Stimulated activated naive CD8-positive, alpha-beta T cell treated with anti-CD3 and anti-CD28 coated beads, Interleukin-15, Interleukin-2, amounts not matched to agents 100 U/mL and 50 U/mL, for 24 hours (primary cell): Measurements from ENCODE around the gene MICAL2.

Source experiments
- ATAC-seq: fragments of 150-1000 bp; cut with Tn5 transposase; one replicate; pipeline ENCODE4 v1.10.0; 2021
- DNase-seq: peaks from one replicate; pipeline ENCODE4 v3.0.0; 2021

Gene MICAL2

DNA sequence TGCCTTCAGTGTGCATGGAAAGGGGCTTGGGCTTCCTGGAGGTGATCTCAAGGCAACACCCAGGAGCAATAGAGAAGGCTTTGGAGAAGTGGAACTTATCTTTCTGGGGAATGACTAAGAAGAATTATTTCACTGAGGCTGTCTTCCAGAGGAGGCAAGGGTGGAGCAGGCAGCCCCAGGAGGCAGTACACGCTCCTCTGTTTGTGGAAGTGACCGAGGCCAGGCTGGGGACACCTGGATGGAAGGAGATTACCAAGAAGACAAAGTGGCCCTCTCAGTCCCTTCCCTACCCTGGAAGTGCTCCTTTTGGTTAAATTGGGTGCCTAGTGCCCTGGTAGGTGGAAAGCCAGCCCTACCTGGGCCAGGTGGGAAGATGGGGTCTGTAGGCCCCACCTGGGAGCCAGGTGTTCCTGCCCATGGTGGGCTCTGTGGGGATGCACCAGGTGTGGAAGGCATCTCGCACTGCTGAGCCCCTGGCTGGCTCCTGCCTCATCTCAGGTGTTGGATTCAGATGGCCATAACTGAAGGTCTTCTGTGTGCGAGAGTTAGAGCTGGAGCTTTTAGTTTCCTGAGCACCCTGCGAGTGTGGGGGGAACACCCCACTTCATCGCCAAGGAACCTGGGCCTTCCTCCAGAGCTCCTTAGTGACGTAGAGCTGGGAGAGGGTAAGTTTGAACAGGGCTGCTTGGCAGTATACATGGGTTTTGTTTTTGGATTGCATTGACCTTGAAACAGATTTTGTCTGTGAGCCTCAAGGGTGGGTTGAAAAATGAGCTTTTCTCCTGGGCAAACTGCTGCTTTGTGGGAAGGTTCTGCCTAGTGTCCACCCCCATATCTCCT lies 46.1 kb downstream of the MICAL2 start:
- DNase-seq (no peak), ATAC-seq (no peak)

DNA sequence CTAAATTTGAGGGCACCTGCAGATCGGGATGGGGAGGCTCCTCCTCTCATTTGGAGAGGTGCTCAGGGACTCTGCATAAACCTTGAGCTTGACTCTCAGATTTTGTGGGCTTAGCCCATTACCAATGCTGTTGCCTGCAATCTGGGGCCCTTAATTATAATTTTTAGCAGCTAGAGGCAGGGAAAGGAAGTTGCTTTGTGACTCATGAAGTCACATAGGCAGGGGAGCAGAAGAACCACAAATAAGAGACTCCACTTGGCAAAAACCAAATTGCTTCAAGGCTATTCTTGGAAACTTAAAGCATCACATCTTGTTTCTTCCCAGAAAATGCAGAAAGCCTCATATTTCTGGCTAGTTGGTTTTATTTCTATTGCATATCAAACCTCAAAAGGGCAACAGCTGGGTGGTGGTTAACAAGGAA lies 46.9 kb downstream of the MICAL2 start:
- no peak for DNase-seq
- ATAC-seq, result peak; percentile 78

DNA sequence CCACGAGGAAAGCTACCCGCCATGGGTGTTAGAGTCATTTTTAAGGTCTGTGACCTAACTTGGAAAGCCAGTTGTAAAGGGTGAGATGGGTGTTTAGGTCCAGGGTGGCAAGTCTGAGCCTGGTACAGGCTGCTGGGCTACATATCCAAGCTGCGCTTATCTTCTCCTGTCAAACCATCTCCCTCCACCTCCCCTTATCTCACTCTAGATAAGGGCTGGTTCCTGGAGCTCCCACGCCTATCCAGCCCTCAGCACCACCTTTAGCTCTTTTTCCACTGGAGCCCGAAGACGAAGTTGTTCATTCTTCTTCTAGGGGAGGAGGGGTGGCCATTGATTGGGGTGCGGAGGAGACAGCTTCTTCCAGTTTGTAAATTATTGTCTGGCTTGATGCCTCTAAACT lies 48.5 kb downstream of the MICAL2 start:
- DNase-seq, result no peak
- no peak for ATAC-seq

DNA sequence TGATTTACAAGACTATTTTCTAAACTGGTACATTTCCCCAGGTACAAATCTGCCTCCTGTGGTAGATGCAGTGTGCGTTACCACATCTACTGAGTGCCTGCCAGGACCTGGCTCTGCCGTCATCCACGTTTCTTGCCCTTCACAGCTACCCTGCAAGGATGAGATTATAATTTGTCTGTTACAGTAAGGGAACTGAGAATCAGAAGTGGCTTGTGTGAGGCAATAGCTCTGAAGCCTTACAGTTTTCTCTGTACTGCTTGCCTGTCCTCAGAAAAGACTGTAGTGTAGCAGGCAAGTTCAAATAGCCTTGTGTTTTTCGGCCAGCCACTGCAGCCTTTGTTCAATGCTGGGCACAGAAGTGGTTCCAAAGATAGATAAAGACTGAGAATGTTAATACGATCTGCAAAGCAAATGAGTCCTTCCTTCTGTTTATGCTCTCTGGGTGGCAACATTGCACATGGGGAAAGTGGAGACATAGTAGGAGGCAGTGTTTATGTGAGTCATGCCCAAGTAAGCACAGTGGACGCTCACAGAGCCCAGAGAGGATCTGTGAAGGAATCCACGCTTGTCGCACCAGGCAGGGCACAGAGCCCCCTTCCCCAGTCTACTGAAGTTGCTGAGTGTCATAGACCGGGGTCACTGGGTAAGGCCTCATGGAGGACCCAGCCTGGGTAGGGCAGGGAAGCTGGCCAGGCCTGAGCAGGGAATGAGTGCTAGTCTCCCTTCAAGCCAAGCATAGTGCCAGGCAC lies 49.1 kb downstream of the MICAL2 start:
- ATAC-seq, result no peak

DNA sequence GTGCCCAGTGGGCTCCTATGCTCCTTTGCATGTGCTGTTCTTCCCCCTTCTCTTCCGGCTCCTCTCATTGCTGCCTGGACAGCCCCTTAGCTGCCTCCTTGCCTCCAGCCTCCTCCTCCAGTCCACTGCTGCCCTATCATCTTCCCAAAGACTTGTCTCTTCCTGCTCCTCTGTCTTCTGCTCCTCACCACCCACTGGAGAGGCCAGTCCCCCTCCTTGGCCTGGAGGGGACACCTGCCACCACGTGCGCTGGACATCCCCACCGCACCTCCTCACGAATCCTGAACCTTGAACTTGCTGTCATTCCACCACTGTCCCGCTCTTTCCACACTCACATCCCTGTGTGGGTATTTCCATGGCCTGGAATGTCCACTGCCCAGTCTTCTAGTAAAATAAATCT lies 49.8 kb downstream of the MICAL2 start:
- no peak for DNase-seq
- ATAC-seq, result no peak

More for the DNA sequence above, 49.1 kb downstream of the MICAL2 start:
- DNase-seq, result no peak

DNA sequence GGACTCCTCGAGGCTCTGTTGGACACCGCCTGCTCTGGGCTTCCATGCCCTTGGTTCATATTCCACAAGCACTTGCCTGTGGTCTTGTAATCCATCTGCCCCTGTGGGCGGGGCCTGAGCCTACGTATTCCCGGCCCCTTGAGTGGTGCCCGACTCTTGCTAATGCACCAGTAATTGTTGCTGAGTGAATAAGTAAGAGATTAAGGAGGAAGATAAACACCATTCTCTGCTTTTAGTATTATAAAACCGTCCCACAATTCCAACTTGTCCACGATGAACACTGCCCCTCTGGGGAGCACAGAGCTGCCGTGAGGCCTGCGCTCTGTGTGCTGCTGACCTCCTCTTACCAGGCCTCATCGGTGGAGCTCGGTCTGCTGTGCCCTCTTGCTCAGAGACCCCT lies 50.3 kb downstream of the MICAL2 start:
- ATAC-seq (no peak), DNase-seq (no peak)

DNA sequence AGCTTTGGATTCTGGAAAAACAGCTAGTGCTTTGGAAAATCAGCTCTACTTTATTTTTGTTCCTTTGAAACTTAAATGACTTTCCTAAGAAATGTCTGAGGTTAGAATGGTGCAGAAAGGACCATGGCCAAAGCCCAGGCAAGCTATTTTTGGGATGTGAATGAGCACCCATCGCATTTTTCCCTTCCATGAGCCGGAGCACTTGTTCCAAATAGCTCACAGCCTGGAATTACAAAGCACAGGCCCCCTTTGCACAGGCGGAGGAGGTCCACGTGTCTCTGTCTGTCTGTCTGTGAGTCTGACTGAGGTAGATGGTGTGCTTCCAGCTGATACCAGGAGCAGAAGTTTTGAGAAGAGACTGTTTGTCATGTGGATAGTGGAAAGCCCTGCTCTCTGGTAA lies 50.7 kb downstream of the MICAL2 start:
- DNase-seq (no peak), ATAC-seq (no peak)

DNA sequence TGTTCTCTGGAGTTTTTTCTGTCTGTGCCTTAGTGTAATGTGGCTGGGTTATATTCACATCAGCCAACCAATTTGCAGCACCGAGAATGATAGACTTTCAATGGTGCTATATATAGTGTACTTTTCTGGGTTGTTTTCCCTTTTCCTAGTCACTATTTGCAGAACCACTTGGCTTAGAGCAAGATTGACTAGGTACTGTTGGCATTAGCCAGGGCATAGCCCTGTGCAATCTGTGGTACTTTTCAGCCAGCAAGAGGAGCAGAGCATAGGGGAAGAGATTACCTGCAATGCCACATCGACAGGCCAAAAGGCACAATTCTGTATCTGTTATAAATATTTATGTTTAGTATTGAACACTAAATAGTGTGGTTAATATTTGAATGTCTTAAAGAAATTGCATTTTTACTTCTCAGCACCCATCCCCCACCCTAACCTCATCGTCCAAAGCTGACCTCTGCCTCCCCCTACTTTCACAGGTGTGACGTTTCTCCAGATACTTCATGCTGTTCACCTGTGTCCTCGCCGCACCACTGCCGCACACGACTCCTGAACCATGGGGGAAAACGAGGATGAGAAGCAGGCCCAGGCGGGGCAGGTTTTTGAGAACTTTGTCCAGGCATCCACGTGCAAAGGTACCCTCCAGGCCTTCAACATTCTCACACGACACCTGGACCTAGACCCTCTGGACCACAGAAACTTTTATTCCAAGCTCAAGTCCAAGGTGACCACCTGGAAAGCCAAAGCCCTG lies 51.4 kb downstream of the MICAL2 start:
- ATAC-seq, result no peak

DNA sequence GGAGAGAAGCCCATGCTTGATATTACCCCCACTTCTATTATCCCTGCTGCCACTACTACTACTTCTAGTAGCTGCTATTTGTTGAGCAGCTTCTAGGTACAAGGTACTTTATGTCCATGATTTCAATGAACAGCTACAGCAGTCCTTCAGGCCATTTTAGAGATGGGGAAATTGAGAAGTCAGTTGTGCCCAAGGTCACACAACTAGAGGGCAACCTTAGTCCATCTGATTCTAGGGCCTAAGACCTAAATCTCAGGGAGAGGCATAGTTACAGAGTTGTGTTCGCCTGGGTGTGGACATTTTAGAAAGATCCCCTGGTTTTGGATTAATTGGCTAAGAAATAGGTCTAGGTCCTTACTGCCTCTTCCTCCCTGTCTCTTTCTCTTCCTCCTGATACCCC lies 52.3 kb downstream of the MICAL2 start:
- DNase-seq (no peak), ATAC-seq (no peak)

More for the DNA sequence above, 51.4 kb downstream of the MICAL2 start:
- DNase-seq, result no peak

DNA sequence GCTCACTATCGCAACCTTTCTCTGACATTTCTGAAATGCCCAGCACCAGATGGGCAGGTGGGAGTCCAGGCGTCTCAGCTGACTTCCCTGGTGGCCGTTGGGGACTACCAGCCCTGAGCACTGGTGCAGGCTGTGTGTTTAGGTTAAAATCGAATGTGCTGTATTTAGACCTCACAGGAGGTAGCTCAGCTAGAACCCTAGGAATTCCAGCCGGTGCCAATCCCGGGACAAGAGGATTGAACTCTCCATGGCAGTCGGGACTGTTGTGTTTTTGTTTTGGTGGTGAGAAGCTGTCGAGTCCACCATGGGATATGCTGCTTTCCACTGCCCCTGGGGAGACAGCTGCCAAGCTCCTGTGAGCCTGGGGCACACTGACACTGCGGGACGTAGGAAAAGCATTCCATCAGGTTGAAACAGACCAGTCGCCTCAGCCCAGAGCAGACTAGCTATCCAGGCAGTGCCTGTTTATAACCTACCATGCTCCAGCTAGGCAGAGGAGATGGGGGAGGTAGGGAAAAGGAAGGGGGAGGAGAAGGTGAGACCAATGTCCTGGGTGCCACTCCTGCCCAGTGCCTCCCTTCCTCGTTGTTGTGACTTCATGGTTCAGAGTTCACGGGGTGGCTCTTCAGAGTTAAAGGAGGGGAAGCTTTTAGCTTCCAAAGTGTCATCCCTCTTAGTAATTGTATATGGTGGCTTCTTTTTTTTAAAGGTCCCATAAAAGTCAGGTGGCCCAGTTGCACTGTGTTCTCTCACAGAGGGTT lies 53.0 kb downstream of the MICAL2 start:
- DNase-seq (no peak), ATAC-seq (no peak)

DNA sequence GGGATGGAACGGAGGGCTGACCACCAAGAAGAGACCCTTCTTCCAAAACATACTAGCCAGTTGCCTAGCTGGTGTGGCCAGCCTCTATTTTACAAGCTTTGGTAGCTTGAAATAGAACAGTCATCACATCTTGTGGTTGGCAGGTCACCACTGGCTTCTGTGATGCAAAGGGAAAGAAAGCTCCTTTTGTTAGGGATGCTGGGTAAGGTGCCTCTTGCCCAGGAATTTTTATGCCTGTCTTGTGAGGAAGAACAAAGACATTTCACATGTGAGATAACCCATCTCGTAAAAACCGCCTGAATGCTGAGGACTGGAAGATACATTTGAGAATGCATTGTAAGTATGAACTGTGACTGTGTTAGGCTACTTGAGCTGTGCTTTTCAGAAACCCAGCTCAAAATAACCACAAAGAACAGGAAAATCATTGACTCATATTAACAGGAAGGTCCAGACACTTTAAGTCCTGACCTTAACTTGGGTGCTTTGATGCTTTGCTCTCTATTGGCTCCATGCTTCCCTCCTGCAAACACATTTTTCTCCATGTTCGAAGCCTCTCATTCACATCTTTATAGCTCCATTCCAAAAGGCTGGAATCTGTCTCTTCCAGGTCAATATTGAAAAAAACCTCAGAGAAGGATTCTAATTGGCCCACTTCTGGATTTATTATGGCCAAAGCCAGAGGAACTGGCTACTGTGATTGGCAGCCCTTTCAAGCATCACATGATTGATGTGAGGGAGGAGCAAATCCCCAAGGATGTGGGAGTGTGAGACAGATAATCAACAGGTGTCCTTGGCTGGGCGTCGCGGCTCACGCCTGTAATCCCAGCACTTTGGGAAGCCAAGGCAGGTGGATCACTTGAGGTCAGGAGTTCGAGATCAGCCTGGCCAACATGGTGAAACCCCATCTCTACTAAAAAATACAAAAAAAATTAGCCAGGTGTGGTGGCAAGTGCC lies 53.9 kb downstream of the MICAL2 start:
- DNase-seq (no peak), ATAC-seq (no peak)

DNA sequence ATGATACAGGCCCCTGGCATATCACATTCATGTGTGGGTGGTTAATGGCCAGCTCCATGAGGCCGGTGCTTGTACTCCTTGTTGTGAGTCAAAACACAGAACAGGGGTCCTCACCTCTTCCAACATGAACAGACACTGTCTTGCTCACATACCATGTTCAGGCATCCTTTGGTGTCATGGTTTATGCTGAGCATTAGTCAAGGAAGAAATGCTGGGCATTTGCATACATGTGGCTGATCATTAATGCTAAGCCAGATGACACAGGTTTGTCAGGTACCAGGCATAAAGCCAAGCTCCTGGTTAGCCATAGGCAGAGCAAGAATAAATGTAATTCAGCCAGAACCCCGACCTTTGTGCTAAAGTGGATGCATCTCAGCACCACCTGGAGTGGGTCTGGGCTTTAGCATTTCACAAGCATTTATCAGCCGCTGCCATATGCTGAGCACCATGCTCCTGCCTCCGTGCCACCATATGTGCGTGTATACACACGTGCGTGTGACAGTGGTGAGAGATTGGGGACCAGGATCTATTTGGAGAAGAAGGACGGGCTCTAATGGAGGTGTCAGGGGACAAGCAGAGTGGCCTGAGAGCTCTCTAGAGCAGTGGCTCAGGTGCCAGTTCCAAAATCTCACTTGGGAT lies 55.0 kb downstream of the MICAL2 start:
- ATAC-seq, result no peak
- peak; percentile 3 for DNase-seq

DNA sequence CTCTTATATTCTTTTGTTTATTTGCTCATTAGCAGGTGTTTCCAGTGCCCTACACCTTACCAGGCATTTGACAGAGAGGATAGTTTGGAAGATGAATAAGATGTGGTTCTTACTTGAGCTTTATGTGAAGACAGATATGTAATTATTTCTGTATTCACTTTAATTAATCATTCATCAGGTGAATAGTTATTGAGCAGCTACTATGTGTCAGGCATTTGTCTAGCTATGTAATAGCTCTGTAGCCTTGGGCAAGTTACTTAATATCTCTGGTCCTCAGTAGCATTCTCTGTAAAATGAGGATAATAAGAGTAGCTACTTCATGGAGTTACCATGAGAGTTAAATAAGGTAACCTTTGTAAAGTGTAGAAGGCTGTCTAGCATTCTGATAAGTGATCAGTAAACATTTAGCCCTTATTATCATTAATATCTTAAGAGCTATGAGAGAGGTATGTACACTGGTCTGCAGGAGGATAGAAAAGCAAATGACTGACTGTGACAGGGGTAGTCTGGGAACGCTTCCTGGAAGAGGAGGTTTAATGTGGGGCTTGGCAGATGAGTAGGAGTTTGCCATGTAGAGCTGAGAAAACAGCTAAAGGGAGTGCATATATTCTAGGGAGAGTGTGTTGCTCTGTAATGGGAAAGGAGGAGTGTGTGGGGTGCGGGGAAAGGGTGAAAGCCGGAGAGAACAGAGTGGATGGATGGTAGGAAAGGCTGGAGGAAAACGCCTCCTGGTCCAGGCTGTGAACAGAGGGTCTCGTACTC lies 56.1 kb downstream of the MICAL2 start:
- DNase-seq (peak; percentile 1), ATAC-seq (no peak)

DNA sequence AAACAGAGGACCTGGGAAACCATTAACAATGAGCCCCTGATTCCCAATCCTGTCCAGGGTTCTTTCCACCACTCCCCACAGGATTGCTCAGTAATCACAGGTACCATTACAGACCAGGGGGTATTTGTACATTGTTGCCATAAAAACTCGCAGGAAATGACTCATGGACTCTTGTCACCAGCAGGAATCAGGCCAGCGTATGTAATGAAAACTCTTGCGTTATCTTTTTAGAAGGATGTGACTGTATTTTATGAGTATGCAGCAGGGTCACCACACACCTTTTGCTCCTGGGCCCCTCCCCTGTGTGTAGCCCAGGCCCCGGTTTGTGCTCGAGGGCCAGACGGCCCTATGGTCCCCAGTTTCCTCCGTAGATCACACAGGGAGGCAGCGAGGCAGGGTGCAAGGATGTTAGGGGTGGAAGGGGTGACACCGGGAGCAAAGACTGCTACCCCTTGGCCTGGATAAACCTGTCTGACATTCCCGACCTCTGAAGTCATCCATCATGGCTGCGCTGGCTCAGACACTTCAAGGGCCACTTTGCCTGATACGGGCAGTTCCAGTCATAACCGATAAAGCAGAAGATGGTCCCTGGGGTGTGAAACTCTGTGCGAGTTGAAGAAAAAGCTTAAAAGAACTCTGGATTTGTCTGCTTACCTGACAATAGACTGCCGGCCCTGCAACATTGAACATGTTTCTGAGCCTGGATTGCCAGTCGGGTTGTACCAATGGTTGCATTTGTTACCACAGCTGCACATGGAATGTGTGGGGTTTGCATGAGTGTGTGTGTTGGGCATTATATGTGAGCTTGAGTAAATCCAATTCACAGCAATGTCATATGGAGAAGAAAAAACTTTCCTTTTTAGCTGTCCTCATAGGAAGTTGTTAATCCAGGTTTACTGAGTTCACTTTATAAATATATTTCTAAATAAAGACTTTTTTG lies 56.9 kb downstream of the MICAL2 start:
- peak; percentile 3 for DNase-seq
- peak; percentile 84 for ATAC-seq

DNA sequence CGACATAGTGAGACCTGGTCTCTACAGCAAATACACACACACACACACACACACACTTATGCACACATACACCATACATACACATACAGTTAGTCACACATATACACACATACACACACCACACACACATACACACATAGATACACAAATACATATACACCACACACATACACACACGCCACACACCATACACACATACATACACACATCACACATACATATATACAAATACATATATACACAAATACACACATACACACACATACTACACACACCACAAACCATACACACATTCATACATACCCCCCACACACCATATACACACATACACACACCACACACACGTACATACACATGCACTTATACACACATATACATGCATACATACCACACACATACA lies 57.7 kb downstream of the MICAL2 start:
- DNase-seq, result no peak
- no peak for ATAC-seq

DNA sequence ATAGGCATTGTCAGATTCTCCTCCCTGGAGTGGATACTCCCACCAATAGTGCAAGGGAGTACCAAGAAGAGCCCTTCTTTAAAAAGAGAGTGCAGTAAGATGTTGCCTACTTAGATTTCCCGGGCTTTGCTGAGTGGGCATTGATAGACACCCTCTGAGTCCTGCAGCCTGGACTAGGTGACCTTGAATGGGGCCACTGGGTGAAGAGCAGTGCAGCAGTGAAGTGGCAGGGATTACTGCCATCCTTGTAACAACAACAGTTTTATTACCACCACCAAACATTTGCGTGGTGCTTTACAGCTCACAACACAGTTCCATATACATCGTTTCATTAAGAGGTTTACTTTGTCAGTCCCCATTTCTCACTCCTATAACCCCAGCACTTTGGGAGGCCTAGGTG lies 59.4 kb downstream of the MICAL2 start:
- no peak for ATAC-seq

DNA sequence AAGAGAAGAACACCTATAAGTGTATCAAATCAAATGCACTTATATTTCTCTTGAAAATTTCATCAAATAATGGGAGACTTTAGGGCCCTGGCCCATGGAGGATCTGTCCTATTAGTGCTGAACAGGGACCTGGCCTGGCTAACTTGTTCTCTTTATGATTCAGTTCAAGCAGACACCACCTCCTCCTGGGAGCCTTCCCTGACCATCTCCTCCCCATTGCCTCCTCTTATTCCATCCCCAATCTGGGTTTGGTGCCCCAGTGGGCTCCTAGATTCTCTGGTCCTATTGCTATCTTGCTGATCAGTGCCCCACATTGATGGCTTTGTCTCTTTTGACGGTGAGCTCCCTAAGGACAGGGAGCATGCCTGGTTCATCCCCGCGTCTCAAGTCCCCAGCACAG lies 60.1 kb downstream of the MICAL2 start:
- no peak for ATAC-seq
- no peak for DNase-seq

More for the DNA sequence above, 59.4 kb downstream of the MICAL2 start:
- no peak for DNase-seq

DNA sequence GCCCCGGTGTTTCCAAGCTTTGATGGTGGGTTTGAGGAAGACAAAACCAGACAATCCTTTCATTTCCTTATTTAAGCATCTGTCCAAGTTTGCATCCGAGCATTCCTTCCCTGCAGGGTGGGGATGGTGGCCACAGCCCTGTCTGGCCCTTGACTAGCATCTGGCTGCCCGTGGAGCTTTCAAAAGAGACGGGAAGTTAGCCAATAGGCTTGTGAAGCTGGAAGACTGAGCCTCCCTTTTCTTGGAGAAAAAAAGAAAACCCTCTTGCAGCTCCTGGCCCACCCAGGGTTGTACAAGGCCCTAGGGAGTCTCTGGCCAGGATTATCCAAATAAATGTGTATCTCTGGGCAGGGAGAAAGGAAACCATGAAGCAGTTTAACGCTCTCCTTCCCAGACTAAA lies 60.6 kb downstream of the MICAL2 start:
- ATAC-seq (no peak), DNase-seq (no peak)
